ENCODE measurements around the gene PIK3C2A. TPM values are rescaled to one million over a fixed set of nuclear protein-coding genes. Genes with fewer than 3 reads are reported as not detected.
"Not testable (repeated sequence)": the region's sequence is repeated elsewhere in the genome, so short reads cannot be mapped to it uniquely, and the experiment has no call there.

Gene PIK3C2A
- total RNA-seq (18.5 TPM), polyA plus RNA-seq (12.6 TPM)
- long read RNA-seq, donor 1: 0 reads
- long read RNA-seq, donor 2: 0 reads
- long read RNA-seq, donor 3: 0 reads
- long read RNA-seq, donor 4: 0 reads
- long read RNA-seq, donor 5: 0 reads
- long read RNA-seq, donor 6, partial matches to known transcripts: 6 of 6 reads
- long read RNA-seq, donor 6, other reads (novel, unspliced or antisense): 0 of 6 reads
- long read RNA-seq, donor 7: 0 reads
- long read RNA-seq, donor 8: 0 reads
- long read RNA-seq, donor 9, partial matches to known transcripts: 584 of 737 reads
- long read RNA-seq, donor 9, other reads (novel, unspliced or antisense): 153 of 737 reads
- long read RNA-seq, donor 10, partial matches to known transcripts: 490 of 752 reads
- long read RNA-seq, donor 10, other reads (novel, unspliced or antisense): 262 of 752 reads

GRCh38 chr11:17207317-17208256 is at the start of gene PIK3C2A:
Gene PIK3C2A (minus strand): TSS chr11:17207986. CDS start chr11:17169741, 38,245 bp downstream.
- Histone ChIP-seq H3K36me3 (ENCODE audit: control insufficient read depth in 2 of 2, insufficient read depth in 2 of 2, low read length in 1 of 2) (no peaks in the 10 kb centered on the region), H3K4me1 (ENCODE audit: control insufficient read depth in 2 of 2, insufficient read depth in 2 of 2, low read length in 2 of 2) (peaks cover 10 to 18% of the 10 kb centered on the region in 2 donors), H3K27me3 (ENCODE audit: control insufficient read depth in 2 of 2, insufficient read depth in 1 of 2, low read length in 1 of 2) (no peaks in the 10 kb centered on the region), H3K4me3 (ENCODE audit: low read length in 2 of 2) (peak within 1 kb of the TSS; percentile 80 to 84), H3K27ac (ENCODE audit: low read depth in 1 of 2, low read length in 1 of 2) (peak within 1 kb of the TSS; percentile 81 to 83), H3K9me3 (ENCODE audit: control insufficient read depth in 2 of 2, insufficient read depth in 1 of 2, low read length in 1 of 2) (no peaks in the 10 kb centered on the region)
- peak; percentile 71 to 96 (median 91) for DNase-seq (ENCODE audit: low read depth in 6 of 9, low spot score in 9 of 9)
- WGBS: under 1% methylated on average over 72 of the region's 72 CpGs

DNA sequence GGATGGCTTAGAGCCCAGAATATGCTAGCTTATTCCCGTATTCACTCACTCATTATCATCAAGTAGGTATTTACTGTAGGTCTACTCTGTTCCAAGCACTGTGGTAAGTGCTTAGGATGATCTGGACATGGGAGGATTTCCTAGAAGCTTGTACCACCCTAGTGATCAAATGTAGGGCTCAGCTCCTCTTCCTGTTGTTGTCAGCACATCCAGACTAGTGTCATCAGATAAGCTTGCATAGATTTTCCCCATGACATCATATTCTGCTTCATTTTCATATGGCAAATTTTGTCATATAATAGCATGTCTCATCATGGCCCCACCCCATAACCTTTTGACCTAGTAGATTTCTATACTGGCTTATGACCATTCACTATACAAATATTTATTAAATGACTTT is 49.4 kb upstream of the PIK3C2A start:
- WGBS: 98% methylated on average over 1 of the region's 1 CpG
- no peak for DNase-seq (ENCODE audit: low read depth in 6 of 9, low spot score in 9 of 9)
- H3K27me3 ChIP-seq (ENCODE audit: control insufficient read depth in 2 of 2, insufficient read depth in 1 of 2, low read length in 1 of 2): no peaks in the 10 kb centered on the region

GRCh38 chr11:17256512-17256911 is 48.7 kb upstream of the PIK3C2A start:
- no peaks in the 10 kb centered on the region for H3K4me1 ChIP-seq (ENCODE audit: control insufficient read depth in 2 of 2, insufficient read depth in 2 of 2, low read length in 2 of 2)
- H3K9me3 ChIP-seq (ENCODE audit: control insufficient read depth in 2 of 2, insufficient read depth in 1 of 2, low read length in 1 of 2): no peaks in the 10 kb centered on the region
- H3K27ac ChIP-seq (ENCODE audit: low read depth in 1 of 2, low read length in 1 of 2): no peak overlapping the region
- H3K36me3 ChIP-seq (ENCODE audit: control insufficient read depth in 2 of 2, insufficient read depth in 2 of 2, low read length in 1 of 2): no peaks in the 10 kb centered on the region
- H3K4me3 ChIP-seq (ENCODE audit: low read length in 2 of 2): no peak overlapping the region
- no peak for DNase-seq (ENCODE audit: low read depth in 6 of 9, low spot score in 9 of 9)
- no peaks in the 10 kb centered on the region for H3K27me3 ChIP-seq (ENCODE audit: control insufficient read depth in 2 of 2, insufficient read depth in 1 of 2, low read length in 1 of 2)
- 95% methylated on average over 3 of the region's 3 CpGs for WGBS

More for the DNA sequence above, 49.4 kb upstream of the PIK3C2A start:
- Histone ChIP-seq H3K4me1 (ENCODE audit: control insufficient read depth in 2 of 2, insufficient read depth in 2 of 2, low read length in 2 of 2) (no peaks in the 10 kb centered on the region), H3K27ac (ENCODE audit: low read depth in 1 of 2, low read length in 1 of 2) (no peak overlapping the region), H3K9me3 (ENCODE audit: control insufficient read depth in 2 of 2, insufficient read depth in 1 of 2, low read length in 1 of 2) (no peaks in the 10 kb centered on the region), H3K4me3 (ENCODE audit: low read length in 2 of 2) (no peak overlapping the region), H3K36me3 (ENCODE audit: control insufficient read depth in 2 of 2, insufficient read depth in 2 of 2, low read length in 1 of 2) (no peaks in the 10 kb centered on the region)

DNA sequence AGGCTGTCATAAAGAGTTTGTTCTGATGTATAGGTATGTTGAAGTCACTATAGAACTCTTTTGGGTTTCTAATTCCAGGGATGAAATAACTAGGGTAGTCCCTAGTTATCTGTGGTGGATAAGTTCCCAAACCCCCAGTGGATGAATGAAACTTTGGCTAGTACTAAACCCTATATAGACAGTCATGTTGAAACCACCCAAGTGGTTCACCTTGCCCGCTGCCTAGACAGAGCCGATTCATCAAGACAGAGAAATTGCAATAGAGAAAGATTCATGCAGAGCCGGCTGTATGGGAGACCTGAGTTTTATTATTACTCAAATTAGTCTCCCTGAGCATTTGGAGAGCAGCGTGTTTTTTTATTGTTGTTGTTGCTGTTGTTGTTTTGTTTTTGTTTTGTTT is 44.9 kb upstream of the PIK3C2A start:
- Histone ChIP-seq H3K9me3 (ENCODE audit: control insufficient read depth in 2 of 2, insufficient read depth in 1 of 2, low read length in 1 of 2) (no peaks in the 10 kb centered on the region), H3K36me3 (ENCODE audit: control insufficient read depth in 2 of 2, insufficient read depth in 2 of 2, low read length in 1 of 2) (no peaks in the 10 kb centered on the region), H3K4me1 (ENCODE audit: control insufficient read depth in 2 of 2, insufficient read depth in 2 of 2, low read length in 2 of 2) (no peaks in the 10 kb centered on the region), H3K27ac (ENCODE audit: low read depth in 1 of 2, low read length in 1 of 2) (no peak overlapping the region), H3K4me3 (ENCODE audit: low read length in 2 of 2) (no peak overlapping the region), H3K27me3 (ENCODE audit: control insufficient read depth in 2 of 2, insufficient read depth in 1 of 2, low read length in 1 of 2) (no peaks in the 10 kb centered on the region)
- DNase-seq (ENCODE audit: low read depth in 6 of 9, low spot score in 9 of 9): no peak
- 96% methylated on average over 4 of the region's 4 CpGs for WGBS

- no peaks in the 10 kb centered on the region for H3K36me3 ChIP-seq (ENCODE audit: control insufficient read depth in 2 of 2, insufficient read depth in 2 of 2, low read length in 1 of 2)
- H3K27ac ChIP-seq (ENCODE audit: low read depth in 1 of 2, low read length in 1 of 2): no peak overlapping the region
- H3K9me3 ChIP-seq (ENCODE audit: control insufficient read depth in 2 of 2, insufficient read depth in 1 of 2, low read length in 1 of 2): no peaks in the 10 kb centered on the region
These were observed 43.0 kb upstream of the PIK3C2A start for GRCh38 chr11:17250561-17251350.

GRCh38 chr11:17244046-17244445 is 36.3 kb upstream of the PIK3C2A start:
- no peak overlapping the region for H3K27ac ChIP-seq (ENCODE audit: low read depth in 1 of 2, low read length in 1 of 2)
- peaks cover 0 to 5% of the 10 kb centered on the region in 2 donors for H3K4me1 ChIP-seq (ENCODE audit: control insufficient read depth in 2 of 2, insufficient read depth in 2 of 2, low read length in 2 of 2)
- no peaks in the 10 kb centered on the region for H3K27me3 ChIP-seq (ENCODE audit: control insufficient read depth in 2 of 2, insufficient read depth in 1 of 2, low read length in 1 of 2)
- H3K9me3 ChIP-seq (ENCODE audit: control insufficient read depth in 2 of 2, insufficient read depth in 1 of 2, low read length in 1 of 2): no peaks in the 10 kb centered on the region
- no peak overlapping the region for H3K4me3 ChIP-seq (ENCODE audit: low read length in 2 of 2)
- no peaks in the 10 kb centered on the region for H3K36me3 ChIP-seq (ENCODE audit: control insufficient read depth in 2 of 2, insufficient read depth in 2 of 2, low read length in 1 of 2)
- DNase-seq (ENCODE audit: low read depth in 6 of 9, low spot score in 9 of 9): no peak
- 84% methylated on average over 2 of the region's 2 CpGs for WGBS

More at GRCh38 chr11:17250561-17251350, 43.0 kb upstream of the PIK3C2A start:
- H3K4me3 ChIP-seq (ENCODE audit: low read length in 2 of 2): no peak overlapping the region
- no peaks in the 10 kb centered on the region for H3K27me3 ChIP-seq (ENCODE audit: control insufficient read depth in 2 of 2, insufficient read depth in 1 of 2, low read length in 1 of 2)
- no peak for DNase-seq (ENCODE audit: low read depth in 6 of 9, low spot score in 9 of 9)
- no peaks in the 10 kb centered on the region for H3K4me1 ChIP-seq (ENCODE audit: control insufficient read depth in 2 of 2, insufficient read depth in 2 of 2, low read length in 2 of 2)

DNA sequence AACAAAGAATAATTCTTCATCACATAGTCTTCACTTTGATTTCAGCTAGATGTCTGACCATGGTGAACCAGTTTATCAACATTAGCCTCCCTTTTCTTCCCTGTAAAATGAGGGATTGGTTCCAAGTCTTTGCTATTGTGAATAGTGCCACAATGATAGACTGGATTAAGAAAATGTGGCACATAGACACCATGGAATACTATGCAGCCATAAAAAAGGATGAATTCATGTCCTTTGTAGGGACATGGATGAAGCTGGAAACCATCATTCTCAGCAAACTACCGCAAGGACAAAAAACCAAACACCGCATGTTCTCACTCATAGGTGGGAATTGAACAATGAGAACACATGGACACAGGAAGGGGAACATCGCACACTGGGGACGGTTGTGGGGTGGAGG is 35.2 kb upstream of the PIK3C2A start:
- WGBS: 98% methylated on average over 2 of the region's 4 CpGs
- not testable (repeated sequence) for DNase-seq (ENCODE audit: low read depth in 6 of 9, low spot score in 9 of 9); H3K4me1 ChIP-seq (ENCODE audit: control insufficient read depth in 2 of 2, insufficient read depth in 2 of 2, low read length in 2 of 2); H3K4me3 ChIP-seq (ENCODE audit: low read length in 2 of 2); H3K9me3 ChIP-seq (ENCODE audit: control insufficient read depth in 2 of 2, insufficient read depth in 1 of 2, low read length in 1 of 2); H3K27ac ChIP-seq (ENCODE audit: low read depth in 1 of 2, low read length in 1 of 2); H3K36me3 ChIP-seq (ENCODE audit: control insufficient read depth in 2 of 2, insufficient read depth in 2 of 2, low read length in 1 of 2); H3K27me3 ChIP-seq (ENCODE audit: control insufficient read depth in 2 of 2, insufficient read depth in 1 of 2, low read length in 1 of 2)

DNA sequence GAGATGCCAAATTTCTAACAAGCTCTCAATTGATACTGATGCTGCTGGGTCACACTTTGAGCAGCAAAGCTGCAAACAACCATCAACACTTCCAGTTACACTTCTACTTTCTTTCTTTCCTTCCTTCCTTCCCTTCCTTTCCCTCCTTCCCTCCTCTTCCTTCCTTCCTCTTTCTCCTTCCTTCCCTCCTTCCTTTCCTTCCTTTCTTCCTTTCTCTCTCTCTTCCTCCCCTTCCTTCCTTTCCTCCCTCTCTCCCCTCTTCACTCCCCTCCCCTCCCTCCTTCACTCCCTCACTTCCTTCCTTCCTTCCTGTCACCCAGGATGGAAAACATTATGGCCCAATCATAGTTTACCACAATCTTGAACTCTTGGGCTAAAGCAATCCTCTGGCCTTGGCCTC is 33.0 kb upstream of the PIK3C2A start:
- H3K4me3 ChIP-seq (ENCODE audit: low read length in 2 of 2): no peak overlapping the region
- no peaks in the 10 kb centered on the region for H3K36me3 ChIP-seq (ENCODE audit: control insufficient read depth in 2 of 2, insufficient read depth in 2 of 2, low read length in 1 of 2)
- H3K9me3 ChIP-seq (ENCODE audit: control insufficient read depth in 2 of 2, insufficient read depth in 1 of 2, low read length in 1 of 2): no peaks in the 10 kb centered on the region
- H3K27ac ChIP-seq (ENCODE audit: low read depth in 1 of 2, low read length in 1 of 2): no peak overlapping the region
- no peak for DNase-seq (ENCODE audit: low read depth in 6 of 9, low spot score in 9 of 9)
- H3K4me1 ChIP-seq (ENCODE audit: control insufficient read depth in 2 of 2, insufficient read depth in 2 of 2, low read length in 2 of 2): peaks cover 0 to 5% of the 10 kb centered on the region in 2 donors
- H3K27me3 ChIP-seq (ENCODE audit: control insufficient read depth in 2 of 2, insufficient read depth in 1 of 2, low read length in 1 of 2): no peaks in the 10 kb centered on the region

Measured in thymus (tissue), 14 donors.